ENCODE results near the gene CYB5D1. TPM values are rescaled to one million over a fixed set of nuclear protein-coding genes. Genes with fewer than 3 reads are reported as not detected.
"Not testable (repeated sequence)": the region's sequence is repeated elsewhere in the genome, so short reads cannot be mapped to it uniquely, and the experiment has no call there.

Gene CYB5D1
- total RNA-seq = 10 to 100 TPM in 2 of 4 donors, 1 to 10 TPM in 2; 9.4 to 13.6 (median 11.1) TPM

- TF ChIP-seq CTCF (IDR thresholded peaks at IDR 0.05) = no peak
- TF ChIP-seq EP300 (IDR thresholded peaks at IDR 0.05) = peak; percentile 44 to 88
- TF ChIP-seq POLR2A (IDR thresholded peaks at IDR 0.05) = peak; percentile 39 to 52
- H3K4me3 ChIP-seq = peak within 1 kb of the TSS; percentile 66 to 78 (median 69)
- DNase-seq (ENCODE audit: low spot score in 2 of 2) = peak; percentile 84 to 99
- peaks cover 0 to 36% (median 30%) of the 10 kb centered on the region in 4 donors for H3K4me1 ChIP-seq
- no peaks in the 10 kb centered on the region for H3K9me3 ChIP-seq
- H3K27ac ChIP-seq = peak within 1 kb of the TSS; percentile 86 to 97 (median 92)
- peaks cover 0 to 33% (median 4%) of the 10 kb centered on the region in 3 donors for H3K36me3 ChIP-seq
- H3K27me3 ChIP-seq = no peaks in the 10 kb centered on the region
- 1% methylated on average over 42 to 48 of the region's 48 CpGs for WGBS, 2 donors
Observed at GRCh38 chr17:7857713-7858521, at the start of gene CYB5D1. Gene CYB5D1 (plus strand): TSS chr17:7858003. CDS start chr17:7858135, 132 bp downstream.

GRCh38 chr17:7809086-7809790, 48.6 kb upstream of the CYB5D1 start:
- Histone ChIP-seq H3K27ac (no peak overlapping the region), H3K4me1 (no peaks in the 10 kb centered on the region), H3K9me3 (no peaks in the 10 kb centered on the region), H3K27me3 (peaks cover 0 to 8% of the 10 kb centered on the region in 2 donors), H3K4me3 (no peak overlapping the region), H3K36me3 (no peaks in the 10 kb centered on the region)
- TF ChIP-seq CTCF (IDR thresholded peaks at IDR 0.05) (no peak), POLR2A (IDR thresholded peaks at IDR 0.05) (no peak), EP300 (IDR thresholded peaks at IDR 0.05) (no peak)
- DNase-seq (ENCODE audit: low spot score in 2 of 2) = no peak
- 75 to 76% methylated on average over 11 of the region's 11 CpGs for WGBS, 2 donors

GRCh38 chr17:7809791-7810343, 47.9 kb upstream of the CYB5D1 start:
- H3K27ac ChIP-seq; H3K36me3 ChIP-seq; H3K4me3 ChIP-seq; H3K9me3 ChIP-seq; H3K27me3 ChIP-seq; H3K4me1 ChIP-seq; DNase-seq (ENCODE audit: low spot score in 2 of 2): not testable (repeated sequence)
- 78 to 82% methylated on average over 9 of the region's 9 CpGs for WGBS, 2 donors

- no peak for DNase-seq (ENCODE audit: low spot score in 2 of 2)
- peaks cover 0 to 3% of the 10 kb centered on the region in 2 donors for H3K27me3 ChIP-seq
- H3K36me3 ChIP-seq = no peaks in the 10 kb centered on the region
- no peaks in the 10 kb centered on the region for H3K4me1 ChIP-seq
- TF ChIP-seq CTCF (IDR thresholded peaks at IDR 0.05) (no peak), POLR2A (IDR thresholded peaks at IDR 0.05) (no peak)
- H3K4me3 ChIP-seq = no peak overlapping the region
- H3K27ac ChIP-seq = no peak overlapping the region
- no peaks in the 10 kb centered on the region for H3K9me3 ChIP-seq
- 81 to 84% methylated on average over 3 of the region's 3 CpGs for WGBS, 2 donors
Observed at GRCh38 chr17:7811251-7811650, 46.6 kb upstream of the CYB5D1 start.

- Histone ChIP-seq H3K4me3 (no peak overlapping the region), H3K27me3 (peaks cover 0 to 3% of the 10 kb centered on the region in 2 donors), H3K4me1 (no peaks in the 10 kb centered on the region), H3K9me3 (no peaks in the 10 kb centered on the region), H3K27ac (no peak overlapping the region), H3K36me3 (no peaks in the 10 kb centered on the region)
- DNase-seq (ENCODE audit: low spot score in 2 of 2) = no peak
- TF ChIP-seq CTCF (IDR thresholded peaks at IDR 0.05) (no peak), POLR2A (IDR thresholded peaks at IDR 0.05) (no peak), EP300 (IDR thresholded peaks at IDR 0.05) (no peak)
- WGBS, 2 donors = 92 to 94% methylated on average over 5 of the region's 5 CpGs
Observed at GRCh38 chr17:7814969-7815368, 42.8 kb upstream of the CYB5D1 start.

Measured in tibial nerve (tissue), 4 donors.